HG02943 (cell line): ENCODE results near the gene TSPAN5.
"Not testable (repeated sequence)": the region's sequence is repeated elsewhere in the genome, so short reads cannot be mapped to it uniquely, and the experiment has no call there.

Experiments used
- ATAC-seq: cut with Tn5 transposase; IDR thresholded peaks from one replicate; pipeline ENCODE4 v1.9.1; 2021; ENCODE audit warnings: mild to moderate bottlenecking, low read depth, moderate library complexity; ENCODE audit not compliant: unreplicated experiment

The TSPAN5 gene

DNA sequence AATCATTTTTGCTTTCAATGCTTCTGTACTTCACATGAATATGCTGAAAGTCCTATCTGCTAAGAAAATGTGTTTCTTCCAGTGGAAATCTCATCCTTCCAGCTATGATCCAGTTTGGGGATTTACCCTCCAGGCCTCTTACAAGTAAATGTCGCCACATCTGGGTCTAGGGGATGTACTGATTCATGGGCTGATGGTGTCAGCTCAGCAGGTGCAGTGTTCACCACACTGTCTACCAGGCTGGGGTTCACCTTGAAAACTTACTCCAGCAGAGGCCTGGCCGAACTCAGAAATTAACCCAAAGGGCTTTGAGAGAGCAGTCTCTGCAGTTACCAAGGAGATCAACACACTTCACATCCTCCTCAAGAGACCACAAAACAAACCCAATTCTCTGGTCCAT, 154.3 kb downstream of the TSPAN5 start:
- no peak for ATAC-seq

DNA sequence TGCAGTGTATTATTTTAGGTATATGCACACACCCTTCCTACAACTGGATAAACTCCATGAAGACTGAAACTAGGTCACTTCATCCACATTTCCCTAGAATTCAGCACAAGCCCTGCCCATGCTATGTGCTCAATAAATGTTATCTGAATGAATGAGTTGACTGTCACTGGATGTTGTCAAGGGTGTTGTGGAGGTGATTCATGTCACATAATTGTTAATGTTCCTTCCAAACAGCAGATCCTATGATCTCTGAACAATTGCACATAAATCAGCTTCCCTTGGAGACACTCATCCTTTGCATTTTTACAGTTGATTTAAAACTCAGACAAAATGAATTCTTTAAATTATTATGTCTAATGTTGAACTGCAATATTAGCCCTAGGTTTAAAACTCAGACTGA, 154.7 kb downstream of the TSPAN5 start:
- no peak for ATAC-seq

DNA sequence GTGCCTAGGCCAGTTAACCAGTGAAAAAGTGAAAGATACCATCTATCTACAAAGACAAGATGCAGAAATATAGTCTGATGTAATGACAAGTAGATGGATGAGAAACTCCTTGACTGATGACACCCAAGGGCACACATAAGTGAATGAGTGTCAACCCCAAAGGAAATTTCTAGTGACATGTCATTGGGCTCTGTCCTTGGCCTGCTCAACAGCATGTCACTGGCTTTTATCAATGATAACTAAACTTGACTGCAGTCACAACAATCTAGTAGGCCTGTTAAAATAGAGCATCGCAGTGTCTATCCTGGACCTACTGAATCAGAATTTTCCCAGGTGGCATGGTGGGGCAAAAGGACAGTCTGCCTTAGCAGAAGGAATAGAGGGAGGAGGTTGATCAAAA, 155.8 kb downstream of the TSPAN5 start:
- ATAC-seq: no peak

DNA sequence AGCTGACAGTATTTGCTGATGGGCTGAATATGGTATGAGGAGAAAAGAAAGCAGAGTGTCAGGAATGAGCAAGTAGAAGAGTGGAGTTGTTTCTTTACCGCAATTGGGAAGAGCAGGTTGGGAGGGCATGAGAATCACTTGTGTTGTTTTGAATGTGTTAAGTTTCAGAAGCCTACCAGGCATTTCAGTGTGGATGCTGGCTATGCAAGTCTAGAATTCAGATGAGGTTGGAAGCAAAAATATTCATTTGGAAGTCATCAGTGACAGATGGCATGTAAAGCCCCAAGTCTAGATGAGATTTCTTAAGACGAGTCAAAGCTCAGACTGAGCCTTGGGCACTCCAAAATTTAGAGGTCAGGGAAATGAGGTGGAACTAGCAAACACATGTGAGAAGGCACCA, 156.4 kb downstream of the TSPAN5 start:
- ATAC-seq: no peak

DNA sequence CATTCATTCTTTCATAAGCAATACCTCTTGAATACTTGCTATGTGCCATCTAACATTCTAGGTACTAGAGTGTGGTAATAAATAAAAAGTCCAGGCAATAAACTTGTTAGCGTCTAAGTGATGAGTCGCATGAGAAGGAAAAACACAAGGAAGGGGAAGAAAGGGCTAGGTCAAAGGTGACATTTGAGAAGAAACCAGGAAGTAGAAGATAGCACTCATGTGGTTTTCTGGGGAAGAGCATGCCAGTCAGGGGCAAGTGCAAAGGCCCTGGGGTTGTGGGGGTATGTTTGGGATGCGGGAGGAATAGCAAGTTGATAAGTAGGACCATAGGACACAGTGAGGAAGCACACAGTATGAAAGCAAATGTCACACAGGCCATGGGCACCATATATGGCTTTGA, 157.0 kb downstream of the TSPAN5 start:
- no peak for ATAC-seq

DNA sequence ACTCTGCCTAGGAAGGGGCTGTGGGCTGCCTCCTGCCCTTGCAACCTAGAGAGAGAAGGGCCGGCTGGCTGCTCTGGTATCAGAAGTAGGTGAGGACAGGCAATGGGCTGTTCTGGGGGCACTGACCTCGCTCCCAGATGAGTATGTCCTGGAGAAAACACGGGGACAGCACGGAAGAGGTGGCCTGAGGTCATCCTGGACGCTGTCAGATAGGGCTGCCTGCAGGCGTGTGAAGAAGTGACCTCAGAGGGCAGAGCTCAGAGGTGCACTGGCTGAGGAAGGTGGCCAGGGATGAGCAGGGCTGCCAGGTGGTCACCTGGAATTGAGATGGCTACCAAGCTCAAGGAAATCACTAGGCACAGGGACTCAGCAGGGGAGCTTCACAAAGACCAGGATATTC, 159.6 kb downstream of the TSPAN5 start:
- no peak for ATAC-seq

DNA sequence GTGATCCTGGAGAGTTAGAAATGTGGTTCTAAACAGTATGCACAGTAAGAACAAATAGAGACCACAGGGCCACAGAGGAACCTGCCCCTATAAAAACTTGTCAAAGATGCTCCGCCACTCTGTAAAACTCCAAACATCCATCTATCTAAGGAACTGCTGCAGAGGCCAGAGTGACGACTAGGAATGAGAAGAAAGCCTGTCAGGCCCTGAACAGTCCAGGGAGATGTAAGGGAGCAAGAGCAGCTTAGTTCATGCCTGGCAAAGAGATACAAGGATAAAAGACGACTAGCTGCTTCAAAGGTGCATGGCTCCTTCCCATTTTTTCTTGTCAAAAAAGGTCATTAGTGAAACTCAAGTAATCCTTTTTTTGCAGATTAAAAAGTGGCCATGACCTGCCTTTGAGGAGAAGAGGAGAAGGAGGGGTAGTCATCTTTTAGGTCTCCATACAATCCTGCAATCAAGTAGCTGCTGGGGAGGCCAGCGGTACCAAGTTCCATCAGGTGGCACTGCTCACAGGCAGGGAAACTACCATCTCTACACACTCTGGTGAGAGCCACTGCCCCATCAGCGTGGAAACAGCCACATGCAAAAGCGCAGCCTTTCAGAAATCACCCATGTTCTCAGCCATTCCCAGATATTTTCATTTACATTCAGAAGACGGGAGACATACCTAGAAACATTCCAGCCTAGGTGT, 162.1 kb downstream of the TSPAN5 start:
- ATAC-seq: no peak

DNA sequence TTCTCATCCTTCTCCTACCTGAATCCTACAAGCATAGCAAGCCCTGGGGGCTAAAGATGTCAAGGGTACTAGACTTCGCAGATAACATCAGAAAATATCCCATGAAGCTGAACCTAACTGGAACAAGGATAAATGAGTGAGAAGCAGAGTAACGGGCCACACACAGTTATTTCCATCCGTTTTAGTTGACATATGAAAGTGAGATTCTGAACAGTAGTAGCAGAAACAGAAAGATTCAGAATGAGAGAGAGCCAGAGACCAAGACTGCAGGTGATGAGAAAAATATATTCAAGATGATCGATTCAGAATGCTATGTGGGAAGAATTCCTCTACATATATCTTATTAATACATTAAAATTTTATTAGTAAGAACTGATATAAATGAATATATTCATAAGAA, 165.1 kb downstream of the TSPAN5 start:
- ATAC-seq: no peak

DNA sequence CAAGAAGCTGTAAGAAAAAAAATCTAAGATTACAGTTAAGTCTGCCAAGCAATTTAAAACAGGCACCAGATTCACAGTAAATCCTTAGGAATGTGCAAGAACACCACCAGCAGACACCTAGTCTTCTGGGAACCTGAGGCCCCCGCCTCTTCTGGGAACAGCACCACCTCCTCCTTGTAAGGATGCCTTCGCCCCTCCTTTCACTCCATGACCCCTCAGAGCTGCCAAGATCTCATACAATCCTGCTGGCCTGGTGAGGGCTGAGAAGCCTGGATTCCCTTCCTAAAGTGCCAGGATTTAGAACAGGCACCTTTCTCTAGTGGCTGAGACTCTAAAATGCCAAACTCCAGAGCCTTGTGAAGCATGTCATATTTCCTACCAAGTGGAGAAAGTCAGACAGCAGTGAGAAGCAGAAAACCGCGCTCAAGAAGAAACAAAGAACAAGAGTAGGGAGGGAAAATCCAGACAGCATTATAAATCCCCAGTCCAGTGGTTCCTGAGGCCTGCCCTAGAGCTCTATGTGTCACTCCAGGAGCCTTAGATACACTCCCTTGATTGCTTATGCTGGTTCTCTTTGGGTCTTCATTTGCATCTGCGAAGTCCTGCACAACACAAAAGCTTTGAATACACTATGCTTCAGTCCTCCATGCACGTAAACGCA, 166.4 kb downstream of the TSPAN5 start:
- no peak for ATAC-seq

DNA sequence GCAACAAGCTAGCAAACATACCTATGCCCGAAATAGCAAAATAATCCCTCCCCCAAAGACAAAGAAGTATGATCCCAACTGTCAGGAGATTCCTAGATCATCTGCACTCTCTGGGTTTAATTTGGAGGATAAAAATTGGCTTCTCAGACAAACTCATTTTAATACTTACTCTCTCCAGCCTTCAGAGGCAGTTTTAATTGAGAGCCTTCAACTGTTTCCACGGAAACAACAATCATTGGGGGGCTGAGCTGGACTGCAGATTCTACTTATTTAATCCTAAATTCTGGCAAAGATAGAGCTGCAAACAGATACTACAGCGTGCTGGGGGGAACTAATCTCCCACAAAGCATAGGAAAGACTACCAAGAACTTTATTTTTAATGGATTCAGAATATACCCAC, 168.2 kb downstream of the TSPAN5 start:
- ATAC-seq: no peak

DNA sequence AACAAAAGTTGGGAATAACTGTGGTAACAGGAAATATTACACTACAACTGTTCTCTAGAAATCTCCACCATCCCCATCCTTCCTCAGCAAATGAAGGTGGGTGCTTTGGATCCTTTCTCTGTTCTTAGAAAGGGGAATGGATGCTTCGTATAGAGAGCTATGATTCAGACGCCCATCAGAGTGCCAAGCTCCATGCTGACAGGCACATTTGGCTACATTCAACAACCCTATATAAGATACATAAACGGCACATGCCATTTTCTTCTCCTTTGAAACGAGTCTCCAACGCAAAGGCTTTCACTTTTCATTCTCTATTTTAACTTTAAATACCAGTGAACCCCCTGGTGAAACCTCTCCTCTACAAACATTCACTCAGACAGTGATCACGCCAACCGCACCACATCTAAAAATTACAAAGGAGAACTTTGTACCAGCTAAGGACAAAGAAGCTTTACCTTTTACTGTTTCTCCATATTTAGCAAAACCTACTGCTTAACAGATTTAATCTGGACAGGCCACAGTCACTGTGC, 172.5 kb downstream of the TSPAN5 start:
- ATAC-seq: no peak

DNA sequence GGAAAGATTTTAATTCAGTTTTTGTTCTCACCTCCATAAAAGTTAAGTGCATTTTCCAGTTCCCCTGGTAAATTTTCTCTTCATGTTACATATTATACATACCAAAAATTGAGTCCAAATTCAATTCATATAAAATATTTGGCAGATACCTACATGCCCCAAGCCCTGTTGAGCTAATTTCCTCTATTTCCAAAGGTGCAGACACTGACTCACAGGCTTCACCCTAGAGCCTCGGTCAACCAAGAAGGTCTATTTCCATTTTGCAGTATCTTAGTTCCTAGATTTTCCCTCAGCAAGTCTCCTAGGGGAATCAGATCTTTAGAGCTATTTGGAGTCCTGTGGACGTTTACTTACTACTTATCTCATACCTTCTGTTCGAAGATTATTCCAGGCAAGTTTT, 174.4 kb downstream of the TSPAN5 start:
- no peak for ATAC-seq

DNA sequence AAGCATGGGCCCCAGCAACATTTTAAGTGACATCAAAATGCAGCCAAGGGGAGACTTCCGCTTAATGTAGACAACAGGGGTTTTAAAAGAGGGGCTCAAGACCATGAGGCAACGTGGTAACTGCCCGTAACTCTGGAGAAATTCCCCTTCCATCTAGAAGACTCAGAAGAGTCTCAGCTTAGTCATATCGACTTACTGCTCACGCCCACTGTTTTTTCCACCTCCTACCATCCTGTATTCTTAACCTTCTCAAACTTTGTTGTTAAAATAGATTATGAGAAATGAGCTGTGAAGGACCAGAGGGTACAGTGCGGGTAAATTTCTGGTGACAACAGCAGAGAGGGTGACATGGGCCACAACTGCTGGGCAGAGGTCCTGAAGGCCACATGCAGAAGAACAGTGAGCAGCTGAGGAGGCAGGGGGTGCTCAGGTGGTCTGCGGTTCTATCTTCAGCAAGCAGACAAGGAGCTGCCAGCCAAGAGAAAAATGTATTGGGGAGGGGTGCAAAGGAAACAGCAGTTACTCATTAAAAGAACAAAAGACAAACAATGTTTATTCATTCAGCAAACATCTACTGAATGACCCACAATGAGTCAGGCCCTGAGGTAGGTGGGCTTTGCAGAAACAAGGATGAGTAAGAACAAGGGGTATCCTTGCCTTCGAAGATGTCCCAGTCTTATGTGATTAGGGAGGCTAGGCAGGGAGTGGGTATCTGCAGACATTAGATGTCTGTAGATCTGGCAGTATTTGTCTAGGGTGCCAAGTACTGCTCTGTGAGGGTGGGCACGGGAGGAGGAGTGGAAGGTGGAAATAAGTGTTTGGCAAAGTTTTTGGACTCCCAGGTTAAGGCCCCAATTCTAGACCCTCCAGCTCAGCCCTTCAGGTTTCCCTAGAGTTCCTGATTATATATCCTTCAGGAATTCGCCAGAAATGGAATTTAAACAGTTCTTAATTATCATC, 175.3 kb downstream of the TSPAN5 start:
- peak; percentile 75 for ATAC-seq

DNA sequence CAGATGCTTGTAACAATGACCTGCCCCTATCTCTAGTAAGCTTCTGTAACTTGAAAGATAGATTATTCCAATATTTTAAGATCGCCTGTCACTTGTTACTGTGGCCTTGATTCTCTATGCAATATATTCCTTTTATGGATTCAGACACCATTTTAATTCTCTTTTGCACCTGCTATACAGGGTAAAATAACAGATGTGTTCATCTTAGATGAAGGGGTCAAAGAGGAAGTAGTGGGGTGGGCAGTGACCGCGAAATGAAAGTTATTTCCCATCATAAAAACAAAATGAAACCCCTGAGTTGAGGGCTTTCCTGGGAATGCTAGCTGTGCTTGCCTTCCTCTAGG, 175.9 kb downstream of the TSPAN5 start:
- ATAC-seq: peak; percentile 24

DNA sequence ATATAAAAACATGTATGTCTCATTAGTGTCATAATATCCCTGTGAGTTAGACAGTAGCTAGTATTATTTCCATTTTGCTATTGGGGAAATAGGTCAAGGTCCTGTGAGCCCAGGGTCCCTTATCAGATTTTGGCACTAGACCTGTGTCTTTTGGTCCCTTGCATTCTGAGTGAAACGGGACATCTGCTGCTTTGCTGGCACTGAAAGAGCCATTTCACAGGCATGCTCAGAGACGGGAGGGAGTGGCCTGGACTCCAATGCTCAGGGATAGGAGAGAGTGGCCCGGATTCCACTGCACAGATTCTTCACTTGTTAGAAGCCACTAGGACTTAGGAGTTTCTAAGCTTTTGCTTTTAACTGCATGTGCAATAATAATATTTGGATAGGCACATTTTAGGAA, 177.2 kb downstream of the TSPAN5 start:
- no peak for ATAC-seq

DNA sequence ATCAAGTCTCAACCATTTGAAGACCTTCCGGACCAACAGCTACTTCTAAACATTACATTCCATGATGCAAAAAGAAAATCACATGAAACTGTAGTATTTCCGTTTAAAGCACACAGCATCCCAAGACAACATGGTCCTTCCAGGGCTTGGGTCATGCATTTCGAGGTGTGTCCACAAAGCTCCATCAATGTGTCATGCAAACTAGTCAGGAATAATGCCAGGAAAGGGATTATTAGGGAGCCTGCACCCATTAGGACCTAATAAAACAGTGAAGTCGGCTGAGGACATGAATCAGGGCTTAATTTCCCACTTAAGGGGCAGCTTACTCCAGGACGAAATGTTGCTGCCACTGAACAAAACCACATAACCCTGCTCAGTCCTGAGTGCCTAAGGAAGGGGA, 177.9 kb downstream of the TSPAN5 start:
- no peak for ATAC-seq

DNA sequence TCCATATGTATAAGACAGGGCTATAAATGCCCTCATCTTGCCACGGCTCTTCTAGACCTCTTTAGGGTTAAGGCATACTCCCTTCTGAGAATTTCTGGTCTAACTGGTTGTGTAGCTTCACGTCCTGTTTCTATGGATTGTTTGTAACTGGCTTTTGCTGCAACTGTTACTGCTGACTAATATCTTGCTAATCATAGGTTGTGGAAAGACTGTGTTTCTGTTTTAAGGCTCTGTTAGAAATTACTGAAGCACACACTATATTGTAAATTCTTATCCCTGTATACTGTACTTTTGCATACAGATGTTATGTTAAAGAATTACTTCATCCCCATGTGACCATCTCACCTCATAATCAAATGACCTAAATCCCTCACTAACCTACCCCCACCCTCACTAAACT, 178.8 kb downstream of the TSPAN5 start:
- not testable (repeated sequence) for ATAC-seq

DNA sequence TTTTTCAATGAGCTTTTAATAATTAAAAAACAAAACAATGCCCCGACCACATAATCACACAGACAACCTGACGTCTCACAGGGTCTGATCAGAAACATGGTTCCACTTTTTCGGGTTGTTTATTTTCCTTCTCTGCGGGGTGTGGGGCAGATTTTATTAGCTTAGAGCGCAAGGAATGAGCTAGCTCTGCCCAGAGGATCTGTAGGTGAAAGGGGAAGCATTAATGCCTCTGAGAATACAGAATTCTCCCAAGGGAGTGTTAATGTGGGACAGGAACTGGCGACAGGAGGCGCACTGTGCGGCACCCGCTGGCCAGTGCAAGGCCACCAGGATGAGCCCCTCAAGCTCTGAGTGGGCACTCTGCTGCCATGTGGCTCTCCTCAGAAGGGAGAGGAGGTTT, 181.5 kb downstream of the TSPAN5 start:
- no peak for ATAC-seq

DNA sequence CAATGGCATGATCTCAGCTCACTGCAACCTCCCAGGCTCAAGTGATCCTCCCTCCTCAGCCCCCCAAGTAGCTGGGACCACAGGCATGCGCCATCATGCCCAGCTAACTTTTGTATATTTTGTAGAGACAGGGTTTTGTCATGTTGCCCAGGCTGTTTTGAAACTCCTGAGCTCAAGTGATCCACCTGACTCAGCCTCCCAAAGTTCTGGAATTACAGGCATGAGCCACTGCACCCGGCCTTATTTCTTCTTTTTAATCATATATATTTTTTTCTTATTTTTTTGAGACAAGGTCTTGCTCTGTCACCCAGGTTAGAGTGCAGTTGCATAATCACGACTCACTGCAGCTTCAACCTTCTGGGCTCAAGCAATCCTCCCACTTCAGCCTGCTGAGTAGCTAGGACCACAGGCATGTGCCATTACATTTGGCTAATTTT, 184.0 kb downstream of the TSPAN5 start:
- no peak for ATAC-seq

DNA sequence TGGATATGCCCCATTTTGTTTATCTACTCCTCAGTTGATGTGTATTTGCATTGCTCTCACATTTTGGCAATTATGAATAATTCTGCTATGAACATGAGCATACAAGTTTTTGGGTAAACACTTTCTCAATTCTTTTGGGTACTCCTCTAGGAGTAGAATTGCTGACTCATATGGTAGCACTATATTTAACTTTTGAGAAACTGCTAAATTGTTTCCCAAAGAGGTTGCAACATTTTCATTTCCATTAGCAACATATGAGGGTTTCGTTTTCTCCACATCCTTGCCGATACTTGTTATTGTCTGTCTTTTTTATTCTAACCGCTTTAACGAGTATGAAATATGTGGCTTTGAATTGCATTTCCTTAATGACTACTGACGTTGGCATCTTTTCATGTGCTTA, 185.4 kb downstream of the TSPAN5 start:
- no peak for ATAC-seq

DNA sequence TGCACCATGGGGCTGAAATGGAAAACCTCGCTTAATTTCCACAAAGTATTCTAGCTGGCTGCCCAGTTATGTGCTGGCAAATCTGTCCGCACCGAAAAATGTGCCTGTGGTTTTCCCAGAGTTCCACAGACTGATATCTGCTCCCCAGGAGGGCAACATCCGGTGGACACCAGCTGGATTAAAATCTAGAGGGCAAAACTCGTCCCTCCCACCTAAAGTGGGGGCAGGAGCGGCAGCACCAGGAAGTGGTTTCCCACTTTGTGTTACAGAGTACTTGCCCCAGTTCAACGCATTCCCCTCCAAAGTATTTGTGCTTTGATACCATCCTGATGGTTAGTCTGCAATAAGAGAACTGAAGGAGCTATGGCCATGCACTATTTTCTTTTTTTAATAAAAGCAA, 187.6 kb downstream of the TSPAN5 start:
- ATAC-seq: no peak
